NCI-H146 treated with DMSO at 0.1 percent for 48 hours (cell line): ENCODE data around the gene IGLL5.

ENCODE experiments used
- DNase-seq: peaks from one replicate; lab custom pipeline; 2025; ENCODE audit not compliant: unreplicated experiment; lab: John Stamatoyannopoulos, UW

IGLL5 gene

GRCh38 chr22:22936915-22937656 is 49.5 kb downstream of the IGLL5 start:
- no peak for DNase-seq

GRCh38 chr22:22937894-22938480 is 50.4 kb downstream of the IGLL5 start:
- no peak for DNase-seq

- DNase-seq, result no peak
These were observed 51.3 kb downstream of the IGLL5 start for GRCh38 chr22:22938672-22939587.

- no peak for DNase-seq
These were observed 52.2 kb downstream of the IGLL5 start for GRCh38 chr22:22939588-22940368.

- DNase-seq, result no peak
These were observed 53.5 kb downstream of the IGLL5 start for GRCh38 chr22:22940961-22941605.

GRCh38 chr22:22941831-22942510 is 54.4 kb downstream of the IGLL5 start:
- DNase-seq, result no peak

GRCh38 chr22:22942511-22943329 is 55.1 kb downstream of the IGLL5 start:
- peak; percentile 40 for DNase-seq

- DNase-seq, result no peak
These were observed 56.1 kb downstream of the IGLL5 start for GRCh38 chr22:22943521-22944267.

GRCh38 chr22:22944268-22944985 is 56.8 kb downstream of the IGLL5 start:
- no peak for DNase-seq

- no peak for DNase-seq
These were observed 57.6 kb downstream of the IGLL5 start for GRCh38 chr22:22945195-22945594.
